PC-3 (cell line): ENCODE results near the gene NAA25.

Experiments
- EZH2 ChIP-seq: fragments of 300-600 bp; sonication (generic); IDR thresholded peaks from one replicate; pipeline ENCODE4 v1.6.1; 2017; ENCODE audit warnings: antibody characterized with exemption, mild to moderate bottlenecking, low read length; ENCODE audit not compliant: unreplicated experiment
- EZH2phosphoT487 ChIP-seq: fragments of 300-600 bp; sonication (generic); IDR thresholded peaks from 2 replicates; pipeline ENCODE4 v1.6.1; 2018; ENCODE audit warnings: mild to moderate bottlenecking, antibody characterized with exemption, low read length, borderline replicate concordance
- TF ChIP-seq, protein P1 (sequence below): fragments of 300-600 bp; sonication (generic); conservative IDR thresholded peaks from 2 replicates; pipeline ENCODE4 v1.5.1; 2017; ENCODE audit warnings: antibody characterized with exemption, low read depth, mild to moderate bottlenecking, low read length

DNA sequence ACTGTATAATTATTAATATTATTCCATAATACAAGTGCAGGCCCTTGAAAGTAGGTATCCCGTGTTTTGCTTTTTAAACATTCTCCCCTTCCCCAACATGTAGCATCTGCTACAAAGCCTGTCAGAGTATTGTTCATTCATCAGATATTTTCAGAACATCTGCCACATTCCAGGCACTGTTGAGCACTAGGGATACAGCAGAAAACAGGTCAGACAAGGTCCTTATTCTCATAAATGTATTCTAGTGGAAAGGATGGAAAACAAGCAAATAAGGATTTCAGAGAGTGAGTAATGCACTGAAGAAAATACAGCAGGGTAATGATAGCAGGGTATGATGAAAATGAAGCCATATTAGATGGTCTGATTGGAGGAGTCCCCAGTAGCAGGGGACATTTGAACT lies 91.5 kb downstream of the NAA25 start:
- TF ChIP-seq, protein P1, sequence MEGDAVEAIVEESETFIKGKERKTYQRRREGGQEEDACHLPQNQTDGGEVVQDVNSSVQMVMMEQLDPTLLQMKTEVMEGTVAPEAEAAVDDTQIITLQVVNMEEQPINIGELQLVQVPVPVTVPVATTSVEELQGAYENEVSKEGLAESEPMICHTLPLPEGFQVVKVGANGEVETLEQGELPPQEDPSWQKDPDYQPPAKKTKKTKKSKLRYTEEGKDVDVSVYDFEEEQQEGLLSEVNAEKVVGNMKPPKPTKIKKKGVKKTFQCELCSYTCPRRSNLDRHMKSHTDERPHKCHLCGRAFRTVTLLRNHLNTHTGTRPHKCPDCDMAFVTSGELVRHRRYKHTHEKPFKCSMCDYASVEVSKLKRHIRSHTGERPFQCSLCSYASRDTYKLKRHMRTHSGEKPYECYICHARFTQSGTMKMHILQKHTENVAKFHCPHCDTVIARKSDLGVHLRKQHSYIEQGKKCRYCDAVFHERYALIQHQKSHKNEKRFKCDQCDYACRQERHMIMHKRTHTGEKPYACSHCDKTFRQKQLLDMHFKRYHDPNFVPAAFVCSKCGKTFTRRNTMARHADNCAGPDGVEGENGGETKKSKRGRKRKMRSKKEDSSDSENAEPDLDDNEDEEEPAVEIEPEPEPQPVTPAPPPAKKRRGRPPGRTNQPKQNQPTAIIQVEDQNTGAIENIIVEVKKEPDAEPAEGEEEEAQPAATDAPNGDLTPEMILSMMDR, result no peak
- TF ChIP-seq EZH2, result no peak
- TF ChIP-seq EZH2phosphoT487, result no peak
